ENCODE results near the gene CACNB2. TPM values are rescaled to one million over a fixed set of nuclear protein-coding genes. Genes with fewer than 3 reads are reported as not detected.
"Not testable (repeated sequence)": the region's sequence is repeated elsewhere in the genome, so short reads cannot be mapped to it uniquely, and the experiment has no call there.

Gene CACNB2
- total RNA-seq, 1 experiment from 2014 or later: not detected

GRCh38 chr10:18445635-18446034, 305.4 kb downstream of the CACNB2 start:
- not testable (repeated sequence) for DNase-seq (ENCODE audit: low read depth)

DNA sequence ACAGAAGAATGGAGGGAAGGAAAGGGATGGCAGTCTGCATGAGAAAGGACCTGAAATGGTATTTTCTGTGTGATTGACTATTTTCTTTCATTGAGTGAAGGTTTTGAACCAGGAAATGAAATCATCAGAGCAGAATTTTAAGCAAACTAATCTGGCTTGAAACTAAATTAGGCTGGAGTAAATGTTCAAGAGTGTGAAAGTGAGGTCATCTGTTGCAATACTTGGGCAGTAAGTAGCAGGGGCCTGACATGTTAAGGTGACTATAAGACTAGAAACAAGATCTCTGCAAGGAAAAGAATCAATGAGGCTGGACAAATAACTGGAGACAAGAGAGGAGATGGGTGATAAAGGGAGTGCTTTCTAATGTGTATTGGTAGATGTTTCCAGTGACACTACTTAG, 306.0 kb downstream of the CACNB2 start:
- no peak for DNase-seq (ENCODE audit: low read depth)

DNA sequence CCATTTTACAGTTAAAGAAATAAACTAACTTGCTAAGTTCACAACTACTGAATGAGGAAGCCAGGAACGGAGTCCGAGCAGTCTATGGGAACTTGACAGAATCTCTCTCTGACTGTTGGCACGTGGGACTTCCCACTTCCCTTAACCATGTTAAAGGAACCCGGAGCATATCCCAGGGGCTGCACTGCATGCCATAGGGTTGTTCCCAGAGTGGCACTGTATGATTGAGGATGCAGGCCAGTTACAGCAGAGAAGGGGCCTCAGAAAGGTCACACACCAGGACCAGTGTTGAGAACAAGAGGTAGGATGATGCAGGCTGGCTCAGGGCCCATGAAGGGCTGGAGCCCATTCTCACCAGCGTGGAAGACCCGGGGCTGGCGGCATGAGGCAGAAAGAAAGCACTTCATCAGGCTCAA, 309.4 kb downstream of the CACNB2 start:
- no peak for DNase-seq (ENCODE audit: low read depth)

DNA sequence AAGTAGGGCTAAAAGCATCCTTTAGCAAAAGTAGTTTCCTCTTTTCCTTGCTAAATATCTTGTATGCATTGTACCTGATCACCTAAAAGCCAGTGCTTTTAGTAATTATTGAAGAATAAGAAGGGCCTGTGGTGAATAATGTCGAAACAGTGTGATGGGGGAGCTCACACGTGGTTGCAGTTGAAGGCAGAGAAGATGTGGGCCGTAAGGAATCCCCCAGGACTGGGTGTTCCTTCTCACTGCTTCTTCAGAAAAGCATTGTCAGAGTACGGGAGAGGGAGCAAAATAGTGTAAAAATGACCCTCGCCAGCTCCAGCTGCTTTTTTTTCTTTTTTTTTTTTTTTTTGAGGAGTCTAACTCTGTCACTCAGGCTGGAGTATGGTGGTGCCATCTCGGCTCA, 310.1 kb downstream of the CACNB2 start:
- no peak for DNase-seq (ENCODE audit: low read depth)

- no peak for DNase-seq (ENCODE audit: low read depth)
Measured at GRCh38 chr10:18455086-18455884, 315.1 kb downstream of the CACNB2 start.

- no peak for DNase-seq (ENCODE audit: low read depth)
Measured at GRCh38 chr10:18456984-18457383, 316.8 kb downstream of the CACNB2 start.

DNA sequence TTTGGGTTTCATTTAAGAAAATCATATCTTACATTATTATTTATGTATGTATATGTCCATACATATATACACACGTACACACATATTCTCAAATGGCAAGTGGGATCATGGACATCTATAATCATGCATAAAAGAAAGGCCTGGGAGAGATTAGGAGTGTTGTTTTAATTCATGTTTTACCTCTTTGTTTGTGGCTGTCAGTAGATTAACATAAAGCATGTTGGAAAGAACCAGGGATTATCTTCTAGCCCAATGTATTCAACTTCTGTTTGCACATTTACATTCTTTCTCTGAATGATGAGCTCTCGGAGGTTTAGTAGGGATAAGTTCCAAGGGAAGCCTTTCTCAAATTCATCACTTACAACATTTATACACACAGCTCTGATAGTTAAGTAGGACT, 319.8 kb downstream of the CACNB2 start:
- no peak for DNase-seq (ENCODE audit: low read depth)

DNA sequence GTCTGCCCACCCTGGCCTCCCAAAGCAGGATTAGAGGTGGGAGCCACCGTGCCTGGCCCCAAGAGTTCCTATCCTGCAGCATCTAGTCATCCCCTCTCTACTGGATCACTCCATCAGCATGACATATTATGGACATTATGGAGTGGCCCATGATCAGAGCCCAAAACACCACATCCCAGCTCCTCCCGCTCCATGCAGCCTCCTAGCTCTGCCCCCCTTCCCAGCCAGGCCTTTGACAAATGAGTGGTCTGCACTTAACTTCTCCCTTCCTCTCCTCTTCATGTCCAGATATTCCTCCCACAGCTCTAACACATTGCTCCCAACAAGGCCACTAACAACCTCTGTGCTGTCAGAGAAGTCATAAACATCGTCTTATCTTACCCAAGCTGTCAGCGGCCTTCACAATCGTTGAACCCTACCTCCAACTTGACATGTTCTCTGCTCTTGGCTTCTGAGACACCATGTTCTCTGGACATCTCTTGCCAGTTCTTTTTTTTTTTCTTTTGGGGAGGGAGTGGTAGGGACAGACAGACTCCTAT, 323.5 kb downstream of the CACNB2 start:
- no peak for DNase-seq (ENCODE audit: low read depth)

GRCh38 chr10:18469125-18469524, 328.9 kb downstream of the CACNB2 start:
- no peak for DNase-seq (ENCODE audit: low read depth)

- no peak for DNase-seq (ENCODE audit: low read depth)
Measured at GRCh38 chr10:18472977-18473376, 332.8 kb downstream of the CACNB2 start.

DNA sequence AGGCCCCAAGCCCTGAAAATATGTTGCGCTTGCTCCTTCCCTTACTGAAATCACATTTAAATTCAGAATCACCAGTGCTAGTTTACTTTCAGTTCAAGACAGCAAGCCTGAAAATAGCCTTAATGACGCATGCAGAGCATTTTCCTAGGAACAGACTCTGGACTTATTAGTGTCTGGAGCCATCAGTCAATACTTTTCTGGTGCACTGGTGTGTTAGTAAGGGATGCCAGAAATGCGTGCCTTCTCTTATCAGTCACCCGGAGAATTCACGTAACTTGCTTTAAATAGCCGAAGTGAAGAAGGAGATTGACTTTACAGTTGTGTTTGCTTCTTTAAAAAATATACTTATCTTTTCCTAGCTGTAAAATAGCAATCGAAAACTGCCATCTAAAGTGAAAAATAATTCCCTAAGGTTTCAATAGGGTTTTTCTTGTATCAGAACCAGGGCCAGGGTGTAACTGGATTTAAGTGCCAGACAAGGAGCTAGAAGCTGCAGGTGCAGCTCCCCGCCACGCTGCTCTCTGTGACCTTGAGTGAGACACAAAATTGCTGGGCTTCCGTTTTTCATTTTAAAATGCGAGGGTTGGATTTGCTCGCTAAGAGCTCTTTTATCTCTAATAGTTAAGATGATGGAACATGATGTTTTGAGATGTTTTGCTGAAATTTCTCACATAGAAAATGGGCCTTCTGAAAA, 333.3 kb downstream of the CACNB2 start:
- DNase-seq (ENCODE audit: low read depth): no peak

GRCh38 chr10:18474118-18474455, 333.9 kb downstream of the CACNB2 start:
- DNase-seq (ENCODE audit: low read depth): no peak

DNA sequence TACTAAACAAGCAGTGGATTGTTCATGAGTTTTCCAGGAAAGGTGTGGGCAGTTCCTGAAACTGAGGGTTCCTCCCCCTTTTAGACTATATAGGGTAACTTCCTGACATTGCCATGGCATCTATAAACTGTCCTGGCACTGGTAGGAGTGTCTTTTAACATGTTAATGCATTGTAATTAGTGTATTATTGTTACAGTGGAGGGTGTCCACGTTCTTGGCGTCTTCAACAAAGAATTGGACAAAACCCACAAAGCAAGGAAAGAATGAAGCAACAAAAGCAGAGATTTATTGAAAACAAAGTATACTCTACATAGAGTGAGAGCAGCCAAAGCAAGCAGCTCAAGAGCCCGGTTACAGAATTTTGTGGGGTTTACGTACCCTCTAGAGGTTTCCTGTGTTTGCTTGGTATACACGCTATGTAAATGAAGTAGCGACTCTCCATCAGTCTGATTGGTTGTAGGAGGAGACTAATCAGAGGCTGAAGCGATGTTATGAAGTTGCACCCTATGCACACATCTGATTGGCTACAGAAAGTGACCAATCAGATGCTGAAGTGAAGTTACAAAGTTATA, 335.9 kb downstream of the CACNB2 start:
- DNase-seq (ENCODE audit: low read depth): no peak

GRCh38 chr10:18478354-18478753, 338.1 kb downstream of the CACNB2 start:
- DNase-seq (ENCODE audit: low read depth): no peak

GRCh38 chr10:18479502-18479901, 339.3 kb downstream of the CACNB2 start:
- DNase-seq (ENCODE audit: low read depth): no peak

DNA sequence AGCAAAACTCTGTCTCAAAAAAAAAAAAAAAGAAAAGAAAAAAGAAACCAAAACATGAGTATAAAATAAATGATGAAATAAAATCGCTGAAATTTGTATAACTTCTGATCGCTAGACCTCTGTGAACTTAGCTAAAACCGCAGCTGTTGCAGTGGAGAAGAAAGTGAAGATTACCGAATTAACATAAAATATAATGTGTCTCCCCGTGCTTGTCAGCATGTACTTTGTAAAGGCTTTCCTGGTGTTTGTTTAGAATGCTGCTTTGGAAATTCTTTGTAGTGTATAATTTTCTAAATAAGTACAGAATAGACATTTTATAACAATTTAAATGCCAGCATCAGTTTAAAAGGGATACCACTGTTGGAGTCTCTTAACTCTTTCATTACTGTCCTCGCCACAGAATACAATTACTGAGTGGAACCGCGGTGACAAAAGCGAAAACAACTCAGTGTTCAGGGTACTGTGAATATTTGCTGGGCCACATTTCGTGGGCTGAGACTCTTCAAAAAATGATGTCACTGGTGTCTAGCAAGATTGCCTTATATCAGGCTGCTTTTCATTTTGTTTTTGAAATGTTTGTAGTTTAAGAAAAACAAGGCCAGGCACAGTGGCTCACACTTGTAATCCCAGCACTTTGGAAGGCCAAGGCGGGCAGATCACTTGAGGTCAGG, 343.4 kb downstream of the CACNB2 start:
- no peak for DNase-seq (ENCODE audit: low read depth)

- DNase-seq (ENCODE audit: low read depth): no peak
Measured at GRCh38 chr10:18486438-18486837, 346.2 kb downstream of the CACNB2 start.

- DNase-seq (ENCODE audit: low read depth): no peak
Measured at GRCh38 chr10:18490755-18491154, 350.5 kb downstream of the CACNB2 start.

- no peak for DNase-seq (ENCODE audit: low read depth)
Measured at GRCh38 chr10:18497806-18498369, 357.7 kb downstream of the CACNB2 start.

DNA sequence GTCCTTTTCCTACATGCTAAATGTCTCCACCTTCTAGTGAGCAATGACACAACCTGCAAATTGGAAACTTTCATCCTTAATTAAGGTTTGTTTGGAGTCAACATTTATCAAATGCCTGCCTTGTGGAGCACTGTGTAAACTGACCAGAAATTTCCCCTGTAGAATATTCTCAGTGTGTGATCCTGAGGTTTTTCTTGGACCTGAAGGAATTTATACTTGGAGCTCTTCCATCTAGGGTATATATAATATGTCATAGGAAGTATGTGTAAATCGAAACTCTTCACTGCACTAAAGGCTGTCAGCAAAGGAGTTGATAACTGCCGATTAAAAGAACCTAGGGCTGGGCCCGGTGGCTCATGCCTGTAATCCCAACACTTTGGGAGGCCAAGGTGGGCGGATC, 358.8 kb downstream of the CACNB2 start:
- no peak for DNase-seq (ENCODE audit: low read depth)

GRCh38 chr10:18500576-18500975, 360.4 kb downstream of the CACNB2 start:
- no peak for DNase-seq (ENCODE audit: low read depth)
